OCI-LY1 (cell line): ENCODE data around the gene ISG20.
A peak's percentile ranks its signal among the peaks of the same experiment; 100 is the strongest.

Experiments used
- EZH2 ChIP-seq: fragments of 200-600 bp; sonication (generic), shearing (Covaris generic); IDR thresholded peaks from 2 replicates; pipeline ENCODE4 v1.8.0; 2017; ENCODE audit warnings: borderline replicate concordance, mixed run types, mild to moderate bottlenecking, antibody characterized with exemption, low read length, moderate library complexity, mixed read lengths
- TF ChIP-seq, protein P1 (sequence below): fragments of 200-600 bp; sonication (generic), shearing (Covaris generic); IDR thresholded peaks from 2 replicates; pipeline ENCODE4 v1.5.1; 2017; ENCODE audit warnings: mild to moderate bottlenecking, antibody characterized with exemption, low read length, moderate library complexity, mixed read lengths

DNA sequence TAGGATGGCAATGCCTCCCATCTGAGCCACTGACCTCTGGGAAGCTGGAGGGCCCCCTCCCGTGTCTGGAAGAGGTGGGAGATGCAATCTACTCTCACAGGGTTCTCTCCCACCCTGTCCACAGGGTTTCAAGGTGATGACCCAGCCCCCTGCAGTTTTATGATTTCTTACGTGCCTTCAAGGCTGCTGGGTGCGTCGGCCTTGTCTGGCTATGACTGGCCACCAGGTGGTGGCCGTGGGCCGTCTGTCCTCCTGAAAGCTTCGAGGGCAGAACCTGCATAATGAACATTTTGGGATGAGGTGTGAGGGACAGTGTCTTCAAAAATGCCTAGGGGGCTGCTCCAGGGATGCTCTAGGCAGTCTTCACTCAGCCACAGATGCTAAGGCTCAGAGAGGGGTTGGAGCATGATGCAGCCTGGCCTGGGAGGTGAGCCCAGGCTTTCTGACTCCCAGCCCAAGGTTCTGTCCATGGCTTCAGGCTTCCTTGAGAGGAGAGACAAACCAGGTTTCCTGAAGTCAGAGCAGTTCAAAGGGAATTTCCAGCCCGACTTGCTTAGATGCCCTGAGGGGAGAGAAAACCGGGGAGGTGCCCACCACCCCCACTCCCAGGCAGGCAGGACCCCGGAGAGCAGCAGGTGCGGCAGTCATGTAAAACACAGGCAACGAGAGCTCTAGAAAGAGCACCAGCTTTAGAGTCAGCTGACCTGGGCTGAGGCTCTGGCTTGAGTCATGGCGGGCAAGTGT lies 18.7 kb downstream of the ISG20 start:
- TF ChIP-seq, protein P1, sequence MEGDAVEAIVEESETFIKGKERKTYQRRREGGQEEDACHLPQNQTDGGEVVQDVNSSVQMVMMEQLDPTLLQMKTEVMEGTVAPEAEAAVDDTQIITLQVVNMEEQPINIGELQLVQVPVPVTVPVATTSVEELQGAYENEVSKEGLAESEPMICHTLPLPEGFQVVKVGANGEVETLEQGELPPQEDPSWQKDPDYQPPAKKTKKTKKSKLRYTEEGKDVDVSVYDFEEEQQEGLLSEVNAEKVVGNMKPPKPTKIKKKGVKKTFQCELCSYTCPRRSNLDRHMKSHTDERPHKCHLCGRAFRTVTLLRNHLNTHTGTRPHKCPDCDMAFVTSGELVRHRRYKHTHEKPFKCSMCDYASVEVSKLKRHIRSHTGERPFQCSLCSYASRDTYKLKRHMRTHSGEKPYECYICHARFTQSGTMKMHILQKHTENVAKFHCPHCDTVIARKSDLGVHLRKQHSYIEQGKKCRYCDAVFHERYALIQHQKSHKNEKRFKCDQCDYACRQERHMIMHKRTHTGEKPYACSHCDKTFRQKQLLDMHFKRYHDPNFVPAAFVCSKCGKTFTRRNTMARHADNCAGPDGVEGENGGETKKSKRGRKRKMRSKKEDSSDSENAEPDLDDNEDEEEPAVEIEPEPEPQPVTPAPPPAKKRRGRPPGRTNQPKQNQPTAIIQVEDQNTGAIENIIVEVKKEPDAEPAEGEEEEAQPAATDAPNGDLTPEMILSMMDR = peak; percentile 49; the same call in 1 of the 2 replicates
- TF ChIP-seq EZH2 = no peak
